Activated CD4-positive, alpha-beta T cell treated with anti-CD3 and anti-CD28 coated beads, Interleukin-2, amount 50 U/mL, for 4 hours (primary cell): Measurements from ENCODE around the gene CHCHD4.
"Not testable (repeated sequence)": the region's sequence is repeated elsewhere in the genome, so short reads cannot be mapped to it uniquely, and the experiment has no call there.

Source experiments
- DNase-seq, 2 experiments: peaks; one replicate each; pipeline ENCODE4 v3.0.0-alpha.2; 2020

The CHCHD4 gene

DNA sequence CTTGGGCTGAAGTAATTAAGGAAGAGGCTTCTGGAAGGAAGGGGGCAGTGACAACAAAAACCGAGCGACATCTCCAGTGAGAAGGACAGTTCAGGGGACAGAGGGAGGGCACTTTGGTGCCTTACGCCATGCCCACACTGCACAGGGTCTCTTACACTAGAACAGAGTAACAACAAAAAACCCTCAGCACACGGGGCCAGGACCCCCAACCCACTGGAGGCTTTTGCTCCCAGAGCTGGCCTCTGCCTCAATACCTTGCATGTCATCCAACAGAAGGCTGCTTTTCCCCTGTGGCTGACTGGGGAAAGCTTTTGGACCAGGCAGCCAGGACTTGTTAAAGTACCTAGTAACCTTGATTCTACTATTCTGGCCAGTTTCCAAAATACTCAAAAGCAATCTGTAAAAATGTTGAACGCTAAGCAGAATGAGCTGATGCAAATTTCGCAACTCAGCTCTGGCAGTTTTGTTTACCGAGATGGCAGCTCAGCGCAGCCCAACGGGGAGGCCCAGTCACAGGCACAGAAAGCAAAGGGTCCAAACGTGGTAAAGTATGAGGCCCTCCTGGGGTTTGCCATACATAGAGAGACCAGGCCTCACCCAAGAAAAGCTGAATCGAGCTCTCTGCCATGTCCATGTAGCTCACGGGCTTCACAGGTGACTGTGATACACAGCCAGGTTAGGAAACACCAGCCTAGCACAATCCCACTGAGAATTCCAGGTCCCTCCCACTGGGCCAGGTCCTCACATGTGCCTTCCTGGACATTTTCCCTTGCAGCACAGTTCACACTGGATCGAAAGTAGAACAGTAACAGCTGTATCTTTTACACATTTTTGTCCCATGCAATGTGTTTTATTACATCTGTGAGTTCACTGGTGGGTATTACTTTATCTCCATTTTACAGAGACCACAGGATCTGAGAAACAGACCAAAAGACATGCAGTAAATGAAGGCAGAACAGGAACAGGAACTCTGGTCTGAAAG is 6.0 kb downstream of the CHCHD4 start:
- DNase-seq: no peak

DNA sequence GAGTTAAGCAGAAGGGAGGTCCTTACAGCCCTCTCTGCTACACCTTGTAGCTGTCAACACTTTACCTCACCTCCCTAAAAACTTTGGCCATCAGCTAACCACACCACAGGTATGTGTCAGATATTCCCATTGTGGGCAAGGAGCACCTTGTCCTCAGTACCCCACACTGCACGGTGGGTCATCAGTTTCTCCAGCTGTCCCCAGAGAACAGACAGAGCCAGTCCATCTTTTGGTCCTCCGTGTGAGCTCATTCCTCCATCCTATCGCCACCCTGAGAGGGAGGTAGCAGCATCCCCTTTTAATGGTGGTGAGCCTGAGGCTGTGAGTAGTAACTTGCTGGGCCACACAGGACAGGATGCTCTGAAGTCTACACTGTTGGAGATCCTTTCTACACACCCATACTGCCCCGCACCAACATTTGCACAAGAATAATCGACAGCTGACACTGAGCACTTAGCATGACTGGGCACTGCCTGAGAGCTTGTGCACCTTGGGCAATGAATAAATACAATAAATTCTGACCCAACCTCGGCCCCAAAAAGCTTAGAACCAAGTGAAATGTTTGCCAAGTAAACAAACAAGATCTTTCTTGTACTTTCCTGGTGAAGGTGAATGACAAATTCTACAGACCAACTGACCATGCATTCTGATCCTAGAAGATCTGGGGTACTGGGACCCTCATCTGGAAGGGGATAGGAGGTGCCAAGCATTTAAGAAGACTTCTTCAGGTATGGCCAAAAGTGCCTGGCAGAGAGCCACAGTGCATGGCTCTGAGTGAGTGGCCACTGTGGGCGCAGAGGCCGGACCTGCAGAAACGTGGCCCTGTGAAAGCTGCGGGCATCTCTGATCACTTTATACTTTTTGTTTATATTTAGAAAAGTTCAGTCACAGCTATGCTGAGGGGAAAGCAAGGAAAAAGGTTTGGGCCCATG is 6.9 kb downstream of the CHCHD4 start:
- no peak for DNase-seq

DNA sequence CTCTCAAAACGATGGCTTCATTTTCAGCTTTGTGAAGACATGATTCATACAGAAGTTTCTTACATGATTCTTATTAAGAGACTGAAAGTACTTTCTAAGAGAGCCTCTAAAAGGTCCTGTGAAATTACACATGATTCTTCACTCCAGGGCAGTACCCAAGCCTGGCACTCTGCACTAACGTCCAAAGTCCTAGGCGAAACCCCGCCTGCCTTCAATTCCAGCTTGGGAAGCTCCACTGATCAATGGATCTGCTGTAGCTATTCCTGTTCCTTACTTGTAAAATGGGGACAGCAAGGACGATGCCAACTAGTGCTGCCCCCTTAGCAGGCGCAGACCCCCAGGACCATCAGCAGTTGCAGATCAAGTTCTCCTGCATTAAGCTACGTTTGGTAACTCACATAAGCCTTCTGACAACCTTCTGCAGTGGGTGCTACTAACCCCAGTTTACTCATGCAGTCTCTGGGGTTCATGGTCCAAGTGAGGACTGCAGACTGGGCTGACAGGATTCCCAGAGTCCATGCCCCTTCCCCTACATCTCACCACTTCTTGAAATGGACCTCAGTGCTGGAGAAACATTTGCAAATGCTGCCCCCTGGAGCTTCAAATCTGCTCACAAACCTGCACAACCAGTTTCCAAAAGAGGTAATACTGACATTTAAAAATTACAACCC is 10.6 kb downstream of the CHCHD4 start:
- DNase-seq: no peak

DNA sequence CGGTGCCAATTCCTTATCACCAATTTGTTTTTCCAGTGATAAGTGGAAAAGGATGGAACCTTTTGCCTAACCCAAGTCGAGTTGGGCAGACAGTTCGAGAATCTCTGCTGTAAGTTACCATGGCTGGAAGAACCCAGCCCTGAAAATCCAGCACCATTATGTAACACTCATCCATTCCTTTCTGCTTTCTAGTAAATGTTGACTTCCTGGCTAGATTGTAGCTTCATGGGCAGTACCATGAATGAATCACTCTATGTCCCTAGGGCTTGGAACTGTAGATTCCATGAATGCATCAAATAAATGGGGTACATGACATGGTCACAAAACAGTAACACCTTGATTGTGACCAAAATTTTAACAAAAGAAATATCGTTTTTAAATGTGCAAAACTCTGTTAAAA is 14.0 kb downstream of the CHCHD4 start:
- no peak for DNase-seq

DNA sequence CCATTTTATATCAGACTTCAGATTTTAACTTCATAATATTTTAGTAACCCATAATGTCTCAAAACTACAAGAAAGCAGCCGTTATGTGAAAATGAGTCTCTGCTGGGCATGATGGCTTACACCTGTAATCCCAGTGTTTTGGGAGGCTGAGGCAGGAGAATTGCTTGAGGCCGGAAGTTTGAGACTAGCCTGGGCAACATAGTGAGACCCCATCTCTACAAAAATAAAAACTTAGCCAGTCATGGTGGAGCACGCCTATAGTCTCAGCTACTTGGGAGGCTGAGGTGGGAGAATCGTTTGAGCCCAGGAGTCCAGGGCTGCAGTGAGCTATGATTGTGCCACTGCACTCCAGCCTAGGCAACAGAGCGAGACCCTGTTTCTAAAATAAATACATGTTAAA is 14.8 kb downstream of the CHCHD4 start:
- DNase-seq: not testable (repeated sequence)

DNA sequence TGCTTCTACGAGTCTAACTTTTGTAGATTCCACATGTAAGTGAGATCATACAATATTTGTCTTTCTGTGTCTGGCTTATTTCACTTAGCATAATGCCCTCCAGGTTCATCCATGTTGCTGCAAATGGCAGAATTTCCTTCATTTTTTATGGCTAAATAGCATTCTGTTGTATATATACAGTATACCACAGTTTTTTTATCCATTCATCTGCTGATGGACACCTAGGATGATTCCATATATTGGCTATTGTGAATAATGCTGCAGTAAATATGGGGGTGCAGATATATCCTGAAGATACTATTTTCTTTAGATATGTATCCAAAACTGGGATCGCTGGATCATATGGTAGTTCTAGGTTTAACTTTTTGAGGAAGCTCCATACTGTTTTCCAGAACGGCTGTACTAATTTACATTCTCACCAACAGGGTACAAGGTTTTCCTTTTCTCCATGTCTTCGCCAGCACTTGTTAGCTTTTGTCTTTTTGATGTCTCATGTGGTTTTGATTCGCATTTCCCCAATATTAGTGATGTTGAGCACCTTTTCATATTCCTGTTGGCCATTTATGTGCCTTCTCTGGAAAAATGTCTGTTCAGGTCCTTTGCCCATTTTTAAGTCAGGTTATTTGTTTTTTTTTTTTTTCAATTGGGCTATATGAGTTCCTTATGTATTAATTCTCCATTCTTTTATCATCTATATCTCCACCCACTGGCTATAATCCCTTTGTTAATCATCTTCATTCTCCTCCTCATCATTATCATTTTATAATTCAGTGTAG is 26.9 kb downstream of the CHCHD4 start:
- no peak for DNase-seq

DNA sequence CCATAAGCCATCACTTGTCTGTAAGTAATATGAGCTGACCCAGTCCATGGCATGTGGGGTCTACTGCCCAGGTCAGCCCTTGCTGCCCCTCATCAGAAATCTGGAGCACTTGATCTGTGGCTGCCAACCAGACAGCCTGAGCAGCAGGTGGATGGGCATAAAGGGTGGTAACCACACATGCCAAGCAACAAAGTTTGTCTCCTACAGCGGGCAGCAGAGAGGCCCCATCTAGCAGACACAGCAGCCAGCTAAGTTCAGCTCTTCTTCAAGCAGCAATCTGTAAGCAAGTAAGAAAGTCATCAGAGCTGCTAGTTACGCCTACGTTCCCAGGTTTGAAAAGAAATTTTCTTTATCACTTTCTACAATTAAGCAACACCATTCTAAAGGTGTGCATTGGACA is 27.9 kb downstream of the CHCHD4 start:
- no peak for DNase-seq

DNA sequence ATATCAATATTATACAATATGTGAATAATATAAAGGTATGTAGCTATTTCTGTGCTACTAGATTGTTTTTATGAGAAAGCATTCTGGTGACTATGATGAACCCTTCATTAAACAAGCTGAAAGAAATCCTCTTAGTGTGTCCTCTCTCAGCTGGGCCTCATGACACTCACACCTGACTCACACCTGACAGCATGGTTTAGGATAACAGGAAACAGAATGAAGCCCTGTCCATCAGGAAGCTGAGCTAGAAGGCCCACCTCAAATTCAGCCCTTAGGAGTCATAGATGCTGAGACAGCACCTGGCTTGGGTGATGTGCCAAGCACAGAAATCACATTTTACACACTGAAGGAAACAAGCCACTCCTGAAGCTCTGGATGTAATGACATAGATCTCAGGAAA is 30.8 kb downstream of the CHCHD4 start:
- no peak for DNase-seq

DNA sequence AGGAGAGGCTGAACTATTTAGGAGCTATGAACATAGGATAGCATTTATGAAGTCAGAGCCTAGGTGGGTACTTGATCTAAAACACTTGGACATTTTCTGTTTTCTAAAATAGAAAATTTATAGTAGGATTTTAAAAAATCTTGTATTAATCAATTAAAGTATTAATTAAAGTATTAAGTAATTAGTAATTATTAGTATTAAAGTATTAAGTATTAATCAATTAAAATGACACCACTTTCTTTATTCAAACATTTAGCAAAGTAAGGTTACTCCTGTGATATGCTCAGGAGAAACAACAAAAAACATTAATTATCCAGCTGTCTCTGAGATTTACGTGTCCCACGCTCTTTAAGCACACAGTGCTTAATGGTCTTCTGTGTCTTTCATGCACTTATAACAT is 32.2 kb downstream of the CHCHD4 start:
- no peak for DNase-seq

DNA sequence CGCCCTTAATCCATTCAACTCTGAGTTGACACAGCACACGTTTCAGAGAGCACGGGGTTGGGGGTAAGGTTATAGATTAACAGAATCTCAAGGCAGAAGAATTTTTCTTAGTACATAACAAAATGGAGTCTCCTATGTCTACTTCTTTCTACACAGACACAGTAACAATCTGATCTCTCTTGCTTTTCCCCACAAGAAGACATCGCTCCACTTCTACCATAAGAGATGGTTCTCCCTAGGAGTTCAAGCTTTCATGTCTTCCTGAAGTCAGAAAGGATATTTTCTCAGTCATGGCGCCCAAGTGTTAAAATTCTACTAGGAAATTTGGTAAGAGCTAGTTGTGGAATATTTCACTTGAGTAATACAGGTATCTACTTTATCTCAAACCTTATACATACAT is 32.7 kb downstream of the CHCHD4 start:
- DNase-seq: not testable (repeated sequence)

DNA sequence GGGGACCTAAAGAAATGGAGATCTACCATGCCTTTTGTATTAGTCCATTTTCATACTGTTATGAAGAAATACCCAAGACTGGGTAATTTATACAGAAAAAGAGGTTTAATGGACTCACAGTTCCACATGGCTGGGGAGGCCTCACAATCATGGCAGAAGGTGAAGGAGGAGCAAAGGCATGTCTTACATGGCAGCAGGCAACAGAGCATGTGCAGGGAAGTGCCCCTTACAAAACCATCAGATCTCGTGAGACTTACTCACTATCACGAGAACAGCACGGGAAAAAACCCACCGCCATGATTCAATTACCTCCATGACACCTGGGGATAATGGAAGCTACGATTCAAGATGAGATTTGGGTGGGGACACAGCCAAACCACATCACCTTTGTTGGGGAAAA is 37.2 kb downstream of the CHCHD4 start:
- DNase-seq: not testable (repeated sequence)

DNA sequence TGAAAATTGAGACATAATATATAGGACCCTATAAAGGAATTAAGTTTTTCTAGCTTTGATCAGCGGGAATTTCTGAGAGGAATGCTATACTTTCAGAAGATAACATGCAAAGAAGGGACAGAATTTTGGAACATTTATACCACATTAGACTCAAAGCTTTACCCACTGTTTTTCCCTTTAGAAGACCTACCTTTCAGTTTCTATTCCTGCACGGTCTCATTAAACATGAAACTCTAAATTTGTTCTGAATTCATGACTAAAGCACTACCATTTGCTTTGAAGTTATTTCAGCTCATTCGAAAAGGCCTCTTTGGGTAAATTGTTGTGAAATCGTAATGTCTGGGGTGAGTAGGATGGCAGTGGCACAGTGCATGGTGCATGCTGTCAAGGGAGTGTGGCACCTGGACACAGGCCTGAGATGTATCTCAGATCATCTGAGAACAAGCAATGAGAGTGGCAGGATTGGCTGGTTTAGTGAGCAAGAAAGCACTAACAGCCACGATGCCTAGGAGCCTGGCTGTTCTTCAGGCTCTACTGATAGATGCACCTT is 42.5 kb downstream of the CHCHD4 start:
- no peak for DNase-seq

DNA sequence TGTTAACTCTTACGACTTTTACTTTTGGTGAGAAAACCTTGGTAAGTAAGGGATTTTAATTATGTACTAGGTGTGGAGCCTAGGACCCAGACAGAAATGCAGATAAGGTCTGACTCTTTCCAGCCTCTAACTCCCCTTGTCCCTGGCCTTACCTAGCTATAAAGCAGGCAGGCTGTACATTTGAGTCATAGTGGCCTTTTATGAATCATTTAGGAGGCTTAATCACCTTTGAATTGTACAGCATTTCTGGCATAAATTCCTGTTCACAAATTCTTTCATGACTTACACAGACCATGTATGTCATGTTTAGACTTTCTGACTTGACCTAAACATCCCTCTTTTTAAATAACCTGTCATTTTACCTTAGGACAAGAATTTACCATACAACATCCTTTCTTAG is 47.4 kb downstream of the CHCHD4 start:
- no peak for DNase-seq

DNA sequence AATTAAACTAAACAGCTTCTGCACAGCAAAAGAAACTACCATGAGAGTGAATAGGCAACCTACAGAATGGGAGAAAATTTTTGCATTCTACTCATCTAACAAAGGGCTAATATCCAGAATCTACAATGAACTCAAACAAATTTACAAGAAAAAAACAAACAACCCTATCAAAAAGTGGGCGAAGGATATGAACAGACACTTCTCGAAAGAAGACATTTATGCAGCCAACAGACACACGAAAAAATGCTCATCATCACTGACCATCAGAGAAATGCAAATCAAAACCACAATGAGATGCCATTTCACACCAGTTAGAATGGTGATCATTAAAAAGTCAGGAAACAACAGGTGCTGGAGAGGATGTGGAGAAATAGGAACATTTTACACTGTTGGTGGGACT is 49.4 kb downstream of the CHCHD4 start:
- not testable (repeated sequence) for DNase-seq

DNA sequence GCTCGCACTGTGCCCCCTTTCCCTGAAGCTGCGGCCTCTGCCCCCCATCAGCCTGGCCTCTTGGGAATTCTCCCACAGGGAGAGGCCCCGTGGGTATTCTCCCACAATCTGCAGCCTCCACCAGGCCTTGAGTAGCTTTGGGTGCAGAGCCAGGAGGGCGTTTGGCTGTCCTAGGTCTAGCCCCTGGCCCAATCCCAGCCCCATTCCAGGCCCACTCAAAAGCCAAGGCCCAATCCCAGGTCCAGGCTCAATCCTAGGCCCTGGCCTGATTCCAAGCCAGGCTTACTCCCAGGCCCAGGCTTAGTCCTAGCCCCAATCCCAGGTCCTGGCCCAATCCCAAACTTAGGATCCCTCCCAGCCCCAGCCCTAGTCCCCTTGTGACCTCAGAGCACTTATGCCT is 59.8 kb downstream of the CHCHD4 start:
- DNase-seq: no peak

DNA sequence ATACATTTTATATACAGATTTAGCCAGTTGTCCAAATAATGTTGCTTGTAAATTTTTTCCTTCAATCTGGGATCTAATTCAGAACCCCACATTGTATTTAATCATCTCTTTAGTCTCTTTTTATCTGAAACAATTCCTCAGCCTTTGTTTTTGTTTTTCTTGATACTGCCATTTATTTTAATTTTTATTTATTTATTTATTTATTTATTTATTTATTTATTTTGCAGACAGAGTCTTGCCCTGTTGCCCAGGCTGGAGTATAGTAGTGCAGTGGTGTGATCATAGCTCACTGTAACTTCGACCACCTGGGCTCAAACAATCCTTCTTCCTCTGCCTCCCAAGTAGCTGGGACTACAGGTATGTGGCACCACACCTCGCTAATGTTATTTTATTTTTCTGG is 61.5 kb downstream of the CHCHD4 start:
- no peak for DNase-seq
